NCI-H345 treated with DMSO at 0.1 percent for 48 hours (cell line): Measurements from ENCODE around the gene SYT17.

Experiments used
- DNase-seq: peaks from one replicate; lab custom pipeline; 2025; ENCODE audit not compliant: unreplicated experiment; lab: John Stamatoyannopoulos, UW

The SYT17 gene

GRCh38 chr16:19242987-19243575 is 75.0 kb downstream of the SYT17 start:
- DNase-seq = no peak

- DNase-seq = peak; percentile 91
Measured at GRCh38 chr16:19245326-19245925, 77.4 kb downstream of the SYT17 start.

GRCh38 chr16:19252904-19253303 is 84.9 kb downstream of the SYT17 start:
- DNase-seq = no peak

GRCh38 chr16:19254611-19255010 is 86.6 kb downstream of the SYT17 start:
- no peak for DNase-seq

GRCh38 chr16:19264123-19264673 is 96.2 kb downstream of the SYT17 start:
- DNase-seq = no peak

GRCh38 chr16:19265380-19265930 is 97.4 kb downstream of the SYT17 start:
- DNase-seq = no peak

GRCh38 chr16:19266774-19267173 is 98.7 kb downstream of the SYT17 start:
- DNase-seq = no peak

- no peak for DNase-seq
Measured at GRCh38 chr16:19269098-19269497, 101.1 kb downstream of the SYT17 start.

GRCh38 chr16:19274165-19274797 is 106.2 kb downstream of the SYT17 start:
- no peak for DNase-seq

GRCh38 chr16:19278403-19278802 is 110.4 kb downstream of the SYT17 start:
- no peak for DNase-seq

- no peak for DNase-seq
Measured at GRCh38 chr16:19281246-19281645, 113.2 kb downstream of the SYT17 start.

- DNase-seq = no peak
Measured at GRCh38 chr16:19282101-19282500, 114.1 kb downstream of the SYT17 start.

- no peak for DNase-seq
Measured at GRCh38 chr16:19283637-19284036, 115.6 kb downstream of the SYT17 start.

- no peak for DNase-seq
Measured at GRCh38 chr16:19284207-19284606, 116.2 kb downstream of the SYT17 start.

GRCh38 chr16:19285431-19285830 is 117.4 kb downstream of the SYT17 start, which contains the start of gene CLEC19A:
CLEC19A (plus strand) TSS chr16:19285731; CDS start chr16:19285852, 121 bp downstream.
- no peak for DNase-seq

- DNase-seq = no peak
Measured at GRCh38 chr16:19286827-19287226, 118.8 kb downstream of the SYT17 start.

- no peak for DNase-seq
Measured at GRCh38 chr16:19287241-19287640, 119.2 kb downstream of the SYT17 start.

GRCh38 chr16:19288872-19289799 is 121.1 kb downstream of the SYT17 start:
- DNase-seq = no peak

- no peak for DNase-seq
Measured at GRCh38 chr16:19289811-19290485, 121.9 kb downstream of the SYT17 start.

- DNase-seq = no peak
Measured at GRCh38 chr16:19290860-19291259, 122.8 kb downstream of the SYT17 start.
